Endodermal cell (in vitro differentiated cells): ENCODE measurements around the gene TCF12. TPM values are rescaled to one million over a fixed set of nuclear protein-coding genes. Genes with fewer than 3 reads are reported as not detected.
"Not testable (repeated sequence)": the region's sequence is repeated elsewhere in the genome, so short reads cannot be mapped to it uniquely, and the experiment has no call there.

ENCODE experiments used
- DNase-seq: peaks from one replicate; pipeline ENCODE4 v3.0.0-alpha.2; 2017
- H3K27ac ChIP-seq: 2 replicates; pipeline ENCODE4 v1.5.1; 2013; ENCODE audit warnings: mild to moderate bottlenecking, low read depth, low read length, moderate library complexity
- H3K27me3 ChIP-seq: 2 replicates; pipeline ENCODE4 v1.6.1; 2013; ENCODE audit warnings: mild to moderate bottlenecking, low read length, moderate library complexity; ENCODE audit not compliant: insufficient read depth, control insufficient read depth, poor library complexity, severe bottlenecking
- H3K36me3 ChIP-seq: 2 replicates; pipeline ENCODE4 v1.7.0; 2013; ENCODE audit warnings: mild to moderate bottlenecking, low read length, moderate library complexity; ENCODE audit not compliant: control insufficient read depth, insufficient read depth
- H3K4me1 ChIP-seq: one replicate; pipeline ENCODE4 v1.7.0; 2013; ENCODE audit warnings: low read length; ENCODE audit not compliant: control insufficient read depth, insufficient read depth
- H3K4me3 ChIP-seq: 2 replicates; pipeline ENCODE4 v1.5.1; 2013; ENCODE audit warnings: mild to moderate bottlenecking, low read length, moderate library complexity
- H3K9ac ChIP-seq: 2 replicates; pipeline ENCODE4 v1.6.1; 2013; ENCODE audit warnings: mild to moderate bottlenecking, low read length, moderate library complexity; ENCODE audit not compliant: poor library complexity, severe bottlenecking; ENCODE audit errors: extremely low read depth
- H3K9me3 ChIP-seq: 2 replicates; pipeline ENCODE4 v1.6.1; 2013; ENCODE audit warnings: mild to moderate bottlenecking, low read length, moderate library complexity; ENCODE audit not compliant: control insufficient read depth
- H3K27ac Mint-ChIP-seq: 2 replicates; pipeline ENCODE4 v1.8.0; 2020; ENCODE audit warnings: mixed read lengths
- H3K27me3 Mint-ChIP-seq: 2 replicates; pipeline ENCODE4 v1.8.0; 2021; ENCODE audit warnings: mild to moderate bottlenecking, mixed read lengths; ENCODE audit not compliant: insufficient read depth
- H3K36me3 Mint-ChIP-seq: 2 replicates; pipeline ENCODE4 v1.8.0; 2020; ENCODE audit warnings: low read depth, mixed read lengths
- H3K4me1 Mint-ChIP-seq: 2 replicates; pipeline ENCODE4 v1.8.0; 2020; ENCODE audit warnings: mixed read lengths
- H3K4me3 Mint-ChIP-seq: 2 replicates; pipeline ENCODE4 v1.8.0; 2020; ENCODE audit warnings: mild to moderate bottlenecking, moderate library complexity, mixed read lengths
- H3K9me3 Mint-ChIP-seq: 2 replicates; pipeline ENCODE4 v1.8.0; 2020; ENCODE audit warnings: mild to moderate bottlenecking, mixed read lengths
- WGBS, 2 experiments: methylation state at CpG; one replicate each; pipeline versions ENCODE4 v1.1.5 to v1.1.7; 2013; ENCODE audit warnings: missing lambda C conversion rate in 2 of 2, mixed read lengths in 1 of 2; ENCODE audit not compliant: insufficient coverage in 1 of 2, insufficient read length in 1 of 2; 5-methylcytosine and 5-hydroxymethylcytosine counted together
- total RNA-seq, 2 donors: library from RNA; stranded (reverse); fragmentation: NEBNext Ultra II Directional in 1 of 2; extraction: Animal tissue kit (Norgen Biotek cat#: 25700) in 1 of 2; gene quantifications; 2 replicates in 1 of 2; 3 replicates in 1 of 2; pipeline ENCODE4 v1.2.1, GENCODE V29; 2021
- TF ChIP-seq, protein P1 (sequence below): fragments of 200-600 bp; sonication (generic); conservative IDR thresholded peaks from 2 replicates; pipeline ENCODE4 v1.5.0; 2021; ENCODE audit warnings: antibody characterized with exemption, mild to moderate bottlenecking

The TCF12 gene
- total RNA-seq, 2 donors from 2014 or later: 103 to 121 TPM

DNA sequence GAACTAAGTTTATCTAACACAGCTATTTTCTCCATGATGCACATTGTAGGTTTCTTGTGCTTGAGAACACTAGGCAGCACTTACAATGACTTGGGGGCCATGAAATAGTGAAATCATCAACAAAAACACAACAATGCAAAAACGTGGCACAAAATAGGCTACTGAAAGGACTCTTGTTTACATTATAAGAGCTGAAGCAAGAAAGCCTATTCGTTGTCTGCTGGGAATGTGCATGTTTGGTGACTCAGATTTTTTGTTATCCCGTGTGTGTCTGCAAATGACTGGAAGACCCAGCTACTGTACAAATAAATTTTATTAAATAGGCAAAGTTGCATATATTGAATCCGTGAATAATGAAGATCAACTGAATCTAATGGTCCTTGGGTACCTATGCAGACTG is 85.0 kb downstream of the TCF12 start:
- WGBS, 2 experiments: 80 to 85% methylated on average over 3 to 4 of the region's 4 CpGs
- Histone ChIP-seq H3K4me1 (no peaks in the 10 kb centered on the region), H3K9me3 (no peaks in the 10 kb centered on the region), H3K27ac (no peak overlapping the region), H3K36me3 (peaks cover 4% of the 10 kb centered on the region), H3K27me3 (no peaks in the 10 kb centered on the region), H3K9ac (no peak overlapping the region), H3K4me3 (no peak overlapping the region)
- Mint-ChIP-seq H3K27me3 (no peaks in the 10 kb centered on the region), H3K4me3 (no peak overlapping the region), H3K4me1 (no peaks in the 10 kb centered on the region), H3K9me3 (no peaks in the 10 kb centered on the region), H3K36me3 (peaks cover 10% of the 10 kb centered on the region), H3K27ac (no peak overlapping the region)
- TF ChIP-seq, protein P1, sequence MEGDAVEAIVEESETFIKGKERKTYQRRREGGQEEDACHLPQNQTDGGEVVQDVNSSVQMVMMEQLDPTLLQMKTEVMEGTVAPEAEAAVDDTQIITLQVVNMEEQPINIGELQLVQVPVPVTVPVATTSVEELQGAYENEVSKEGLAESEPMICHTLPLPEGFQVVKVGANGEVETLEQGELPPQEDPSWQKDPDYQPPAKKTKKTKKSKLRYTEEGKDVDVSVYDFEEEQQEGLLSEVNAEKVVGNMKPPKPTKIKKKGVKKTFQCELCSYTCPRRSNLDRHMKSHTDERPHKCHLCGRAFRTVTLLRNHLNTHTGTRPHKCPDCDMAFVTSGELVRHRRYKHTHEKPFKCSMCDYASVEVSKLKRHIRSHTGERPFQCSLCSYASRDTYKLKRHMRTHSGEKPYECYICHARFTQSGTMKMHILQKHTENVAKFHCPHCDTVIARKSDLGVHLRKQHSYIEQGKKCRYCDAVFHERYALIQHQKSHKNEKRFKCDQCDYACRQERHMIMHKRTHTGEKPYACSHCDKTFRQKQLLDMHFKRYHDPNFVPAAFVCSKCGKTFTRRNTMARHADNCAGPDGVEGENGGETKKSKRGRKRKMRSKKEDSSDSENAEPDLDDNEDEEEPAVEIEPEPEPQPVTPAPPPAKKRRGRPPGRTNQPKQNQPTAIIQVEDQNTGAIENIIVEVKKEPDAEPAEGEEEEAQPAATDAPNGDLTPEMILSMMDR: no peak
- DNase-seq: no peak

DNA sequence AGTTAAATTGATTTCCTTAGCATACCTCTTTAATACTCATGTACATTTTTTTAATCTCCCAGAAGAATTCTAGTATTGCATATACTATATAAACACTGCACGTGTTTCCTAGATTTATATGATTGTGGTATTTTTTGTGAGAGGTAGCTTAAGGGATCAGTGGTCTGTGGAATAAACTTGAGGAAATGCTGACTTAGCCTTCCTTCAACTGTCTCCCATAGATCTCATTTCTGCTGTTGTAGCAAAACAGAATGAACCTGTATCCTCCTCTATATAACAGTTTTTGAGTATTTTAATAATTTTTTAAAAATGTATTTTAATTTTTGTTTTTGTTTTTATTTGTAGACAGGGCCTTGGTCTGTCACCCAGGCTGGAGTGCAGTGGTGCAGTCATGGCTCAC is 86.8 kb downstream of the TCF12 start:
- WGBS, 2 experiments: no CpG with 5 or more reads among the region's 1 CpG
- Mint-ChIP-seq H3K9me3 (no peaks in the 10 kb centered on the region), H3K4me3 (no peak overlapping the region), H3K27ac (no peak overlapping the region), H3K27me3 (no peaks in the 10 kb centered on the region), H3K4me1 (no peaks in the 10 kb centered on the region), H3K36me3 (peaks cover 10% of the 10 kb centered on the region)
- Histone ChIP-seq H3K9me3 (no peaks in the 10 kb centered on the region), H3K4me1 (no peaks in the 10 kb centered on the region), H3K27ac (no peak overlapping the region), H3K9ac (no peak overlapping the region), H3K27me3 (no peaks in the 10 kb centered on the region), H3K4me3 (no peak overlapping the region), H3K36me3 (peaks cover 7% of the 10 kb centered on the region)
- TF ChIP-seq, protein P1: no peak
- no peak for DNase-seq

DNA sequence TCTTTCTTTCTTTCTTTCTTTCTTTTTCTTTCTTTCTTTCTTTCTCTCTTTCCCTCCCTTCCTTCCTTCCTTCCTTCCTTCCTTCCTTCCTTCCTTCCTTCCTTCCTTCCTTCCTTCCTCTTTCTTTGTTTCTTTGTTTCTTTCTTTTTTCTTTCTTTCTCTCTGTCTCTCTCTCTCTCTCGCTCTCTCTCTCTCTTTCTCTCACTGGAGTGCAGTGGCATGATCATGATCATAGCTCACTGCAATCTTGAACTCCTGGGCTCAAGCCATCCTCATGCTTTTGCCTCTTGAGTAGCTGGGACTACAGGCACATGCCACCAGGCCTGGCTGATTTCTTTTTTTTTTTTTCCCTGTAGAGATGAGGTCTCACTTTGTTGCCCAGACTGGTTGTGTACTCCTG is 89.4 kb downstream of the TCF12 start:
- H3K4me3 Mint-ChIP-seq, H3K27me3 Mint-ChIP-seq, H3K27me3 ChIP-seq, H3K4me1 Mint-ChIP-seq, DNase-seq, H3K9ac ChIP-seq, H3K4me3 ChIP-seq, H3K27ac ChIP-seq, H3K9me3 ChIP-seq, H3K36me3 ChIP-seq, H3K4me1 ChIP-seq, H3K9me3 Mint-ChIP-seq: not testable (repeated sequence)
- Mint-ChIP-seq H3K36me3 (peaks cover 19% of the 10 kb centered on the region), H3K27ac (peak overlapping the region; percentile 40)
- WGBS, 2 experiments: 80 to 95% methylated on average over 1 of the region's 1 CpG

DNA sequence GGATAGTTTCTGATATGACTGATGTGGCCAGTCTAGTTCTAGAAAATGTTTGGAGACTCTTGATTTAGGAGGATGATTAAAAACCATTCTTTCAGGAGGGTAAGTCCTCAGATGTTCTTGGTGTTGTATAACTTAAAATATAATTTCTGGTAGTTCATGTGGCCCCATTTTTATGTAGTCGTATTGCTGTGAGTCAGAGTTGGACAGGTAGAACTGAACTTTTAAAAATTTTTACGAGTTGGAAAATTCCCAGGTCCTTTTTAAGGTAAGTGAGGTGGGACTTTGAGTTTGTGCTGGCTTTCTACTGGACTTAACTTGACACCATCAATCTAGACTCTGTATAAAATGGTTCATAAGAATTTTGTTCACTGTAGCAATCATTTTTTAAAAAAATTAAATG is 92.3 kb downstream of the TCF12 start:
- no peak for DNase-seq
- no peaks in the 10 kb centered on the region for H3K9me3 Mint-ChIP-seq
- Histone ChIP-seq H3K27ac (no peak overlapping the region), H3K9me3 (no peaks in the 10 kb centered on the region), H3K36me3 (peaks cover 3% of the 10 kb centered on the region), H3K4me3 (no peak overlapping the region), H3K4me1 (peaks cover 5% of the 10 kb centered on the region), H3K9ac (no peak overlapping the region), H3K27me3 (no peaks in the 10 kb centered on the region)
- H3K27me3 Mint-ChIP-seq: no peaks in the 10 kb centered on the region
- no peak overlapping the region for H3K4me3 Mint-ChIP-seq
- TF ChIP-seq, protein P1: no peak
- peaks cover 10% of the 10 kb centered on the region for H3K36me3 Mint-ChIP-seq
- H3K4me1 Mint-ChIP-seq: peaks cover 5% of the 10 kb centered on the region
- 92 to 100% methylated on average over 2 of the region's 2 CpGs for WGBS, 2 experiments
- no peak overlapping the region for H3K27ac Mint-ChIP-seq
